Measurements from ENCODE around the gene TNNI3. TPM values are rescaled to one million over a fixed set of nuclear protein-coding genes. Genes with fewer than 3 reads are reported as not detected.
A peak's percentile ranks its signal among the peaks of the same experiment; 100 is the strongest.
"Not testable (repeated sequence)": the region's sequence is repeated elsewhere in the genome, so short reads cannot be mapped to it uniquely, and the experiment has no call there.

The TNNI3 gene
- total RNA-seq, 4 donors from 2014 or later, result 1.6 to 6.2 (median 5.5) TPM

- ATAC-seq (no peak), DNase-seq (no peak)
- Histone ChIP-seq H3K4me1 (peaks cover 28 to 43% of the 10 kb centered on the region in 2 donors), H3K9me3 (no peaks in the 10 kb centered on the region), H3K4me3 (no peak overlapping the region), H3K27me3 (no peaks in the 10 kb centered on the region), H3K27ac (peak overlapping the region; percentile 74 to 86 (median 78)), H3K36me3 (peaks cover 0 to 11% of the 10 kb centered on the region in 2 donors)
- intact Hi-C loops (cut with DNase I; ENCODE audit: low total_unique reads) (loop anchor here (10.0 kb wide), 1 partner anchor 272 kb away; the partner anchor contains the start of genes RPL28 and TMEM238), in situ Hi-C loops (cut with MboI; ENCODE audit: low sequenced_read_pairs in 4 of 4) (loop anchor here in 1 of 4 donors (25.0 kb wide), 1 partner anchor 1000 kb away; the partner anchor contains the start of genes NDUFA3, OSCAR, PRPF31 and TFPT)
- TF ChIP-seq CTCF (IDR thresholded peaks at IDR 0.05 in 4 of 5, conservative IDR thresholded peaks at IDR 0.05 in 1 of 5), result no peak
Observed at GRCh38 chr19:55112246-55112776, 45.2 kb downstream of the TNNI3 start.

- Histone ChIP-seq H3K27ac (peak overlapping the region; percentile 74 to 86 (median 78)), H3K36me3 (peaks cover 0 to 11% of the 10 kb centered on the region in 2 donors), H3K4me3 (no peak overlapping the region), H3K9me3 (no peaks in the 10 kb centered on the region), H3K4me1 (peaks cover 27 to 41% of the 10 kb centered on the region in 2 donors), H3K27me3 (no peaks in the 10 kb centered on the region)
- no peak for DNase-seq
- TF ChIP-seq CTCF (IDR thresholded peaks at IDR 0.05 in 4 of 5, conservative IDR thresholded peaks at IDR 0.05 in 1 of 5) (no peak), POLR2A (IDR thresholded peaks at IDR 0.05) (no peak)
- intact Hi-C loops (cut with DNase I; ENCODE audit: low total_unique reads), result loop anchor here (10.0 kb wide), 1 partner anchor 273 kb away; the partner anchor contains the start of genes RPL28 and TMEM238
- in situ Hi-C loops (cut with MboI; ENCODE audit: low sequenced_read_pairs in 4 of 4), result loop anchor here in 1 of 4 donors (25.0 kb wide), 1 partner anchor 999 kb away; the partner anchor contains the start of genes NDUFA3, OSCAR, PRPF31 and TFPT
- no peak for ATAC-seq
Observed at GRCh38 chr19:55111238-55111831, 46.2 kb downstream of the TNNI3 start.

- in situ Hi-C loops (cut with MboI; ENCODE audit: low sequenced_read_pairs in 4 of 4) (loop anchor here in 1 of 4 donors (25.0 kb wide), 1 partner anchor 997 kb away; the partner anchor contains the start of genes NDUFA3, OSCAR, PRPF31 and TFPT), intact Hi-C loops (cut with DNase I; ENCODE audit: low total_unique reads) (loop anchor here (10.0 kb wide), 1 partner anchor 275 kb away; the partner anchor contains the start of genes RPL28 and TMEM238)
- Histone ChIP-seq H3K36me3 (peaks cover 0 to 11% of the 10 kb centered on the region in 2 donors), H3K4me3 (no peak overlapping the region), H3K4me1 (peaks cover 13 to 24% of the 10 kb centered on the region in 2 donors), H3K9me3 (no peaks in the 10 kb centered on the region), H3K27me3 (no peaks in the 10 kb centered on the region), H3K27ac (no peak overlapping the region)
- TF ChIP-seq CTCF (IDR thresholded peaks at IDR 0.05 in 4 of 5, conservative IDR thresholded peaks at IDR 0.05 in 1 of 5) (no peak), POLR2A (IDR thresholded peaks at IDR 0.05) (no peak)
- ATAC-seq (no peak), DNase-seq (no peak)
Observed at GRCh38 chr19:55109527-55110291, 47.8 kb downstream of the TNNI3 start.

- DNase-seq; H3K4me3 ChIP-seq; H3K27me3 ChIP-seq; H3K27ac ChIP-seq; H3K4me1 ChIP-seq; H3K9me3 ChIP-seq; intact Hi-C loops (cut with DNase I; ENCODE audit: low total_unique reads); ATAC-seq: not testable (repeated sequence)
- in situ Hi-C loops (cut with MboI; ENCODE audit: low sequenced_read_pairs in 4 of 4), result loop anchor here in 1 of 4 donors (25.0 kb wide), 1 partner anchor 995 kb away; the partner anchor contains the start of genes NDUFA3, OSCAR, PRPF31 and TFPT
- peaks cover 0 to 22% of the 10 kb centered on the region in 2 donors for H3K36me3 ChIP-seq
Observed at GRCh38 chr19:55107252-55107651, 50.3 kb downstream of the TNNI3 start.
